GM12873 (cell line): ENCODE data around the gene PRKG1.

Experiments used
- TF ChIP-seq, protein P1 (sequence below): IDR thresholded peaks from 2 replicates; pipeline ENCODE4 v1.5.1; 2012; ENCODE audit warnings: low read depth, mild to moderate bottlenecking, moderate library complexity, low read length, control low read depth; ENCODE audit not compliant: insufficient read depth; ENCODE audit errors: missing control alignments

Gene PRKG1

DNA sequence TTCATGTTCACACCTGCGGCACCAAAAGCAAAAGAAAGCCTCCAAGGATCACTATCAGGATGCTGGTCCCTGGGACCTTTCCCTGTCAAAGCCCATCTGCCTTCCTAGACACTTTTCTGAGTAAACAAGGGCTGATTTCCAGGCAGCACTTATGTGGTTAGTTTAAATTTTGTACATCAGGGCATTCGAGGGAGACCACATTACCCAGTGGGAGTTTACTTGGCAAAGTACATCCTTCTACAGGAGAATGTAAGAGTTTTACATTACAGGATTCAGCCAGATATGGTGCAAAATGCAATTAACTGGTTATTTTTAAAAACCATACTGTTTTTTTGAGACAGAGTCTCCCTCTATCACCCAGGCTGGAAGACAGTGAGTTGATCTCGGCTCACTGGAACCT, 493.0 kb downstream of the PRKG1 start:
- TF ChIP-seq, protein P1, sequence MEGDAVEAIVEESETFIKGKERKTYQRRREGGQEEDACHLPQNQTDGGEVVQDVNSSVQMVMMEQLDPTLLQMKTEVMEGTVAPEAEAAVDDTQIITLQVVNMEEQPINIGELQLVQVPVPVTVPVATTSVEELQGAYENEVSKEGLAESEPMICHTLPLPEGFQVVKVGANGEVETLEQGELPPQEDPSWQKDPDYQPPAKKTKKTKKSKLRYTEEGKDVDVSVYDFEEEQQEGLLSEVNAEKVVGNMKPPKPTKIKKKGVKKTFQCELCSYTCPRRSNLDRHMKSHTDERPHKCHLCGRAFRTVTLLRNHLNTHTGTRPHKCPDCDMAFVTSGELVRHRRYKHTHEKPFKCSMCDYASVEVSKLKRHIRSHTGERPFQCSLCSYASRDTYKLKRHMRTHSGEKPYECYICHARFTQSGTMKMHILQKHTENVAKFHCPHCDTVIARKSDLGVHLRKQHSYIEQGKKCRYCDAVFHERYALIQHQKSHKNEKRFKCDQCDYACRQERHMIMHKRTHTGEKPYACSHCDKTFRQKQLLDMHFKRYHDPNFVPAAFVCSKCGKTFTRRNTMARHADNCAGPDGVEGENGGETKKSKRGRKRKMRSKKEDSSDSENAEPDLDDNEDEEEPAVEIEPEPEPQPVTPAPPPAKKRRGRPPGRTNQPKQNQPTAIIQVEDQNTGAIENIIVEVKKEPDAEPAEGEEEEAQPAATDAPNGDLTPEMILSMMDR = no peak

DNA sequence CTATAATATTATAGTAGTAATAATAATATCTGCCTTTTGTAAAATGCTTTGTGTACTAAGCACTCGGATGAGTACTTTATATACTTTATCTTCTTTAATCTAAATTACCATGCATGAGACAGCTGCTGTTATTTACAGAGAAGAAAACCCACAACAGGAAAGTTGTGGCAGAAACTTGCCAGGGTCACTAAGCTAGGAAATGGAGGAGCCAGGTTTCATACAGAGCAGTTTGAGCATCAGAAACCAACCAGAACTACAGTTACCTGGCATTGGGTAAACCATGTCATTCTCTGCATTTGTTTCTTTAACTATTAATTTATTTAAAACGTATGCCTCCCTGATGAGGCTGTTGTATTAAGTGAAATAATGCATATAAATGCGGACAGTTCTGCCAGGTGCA, 495.2 kb downstream of the PRKG1 start:
- TF ChIP-seq, protein P1 = no peak

DNA sequence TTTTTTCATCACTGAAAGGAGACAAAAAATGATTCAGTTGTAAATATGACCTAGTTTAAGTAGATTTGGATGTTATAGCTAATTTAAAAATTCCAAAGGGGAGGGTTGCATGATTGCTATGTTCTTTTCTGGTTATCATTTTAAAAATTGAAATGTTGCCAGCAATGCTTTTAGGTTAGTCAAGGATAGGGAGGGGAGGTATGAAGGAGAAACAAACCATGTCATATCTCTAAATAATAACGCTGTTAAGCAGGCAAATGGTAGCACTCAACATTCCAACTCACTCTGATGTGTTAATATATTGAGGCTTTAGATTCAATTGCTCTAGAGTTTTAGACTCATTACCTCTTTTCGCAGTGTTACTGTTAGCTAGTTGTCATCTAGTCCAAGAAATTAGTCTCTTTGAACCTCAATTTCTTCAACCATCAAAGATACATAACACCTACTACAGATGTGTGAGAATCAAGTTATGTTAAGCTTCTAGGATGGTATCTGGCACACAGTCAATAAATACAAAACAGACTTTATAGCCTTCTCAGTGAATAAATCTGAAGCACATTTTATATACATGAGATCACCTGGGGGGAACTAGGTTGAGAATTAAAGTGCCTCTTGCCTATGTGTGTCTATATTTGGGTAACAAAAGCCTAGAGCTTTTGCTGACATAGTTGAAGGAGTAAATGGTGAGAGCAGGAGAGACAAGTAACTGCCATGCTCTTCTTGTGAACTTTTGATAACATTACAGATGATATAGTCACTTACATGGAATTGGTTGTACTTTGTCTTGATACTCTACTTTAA, 500.2 kb downstream of the PRKG1 start:
- TF ChIP-seq, protein P1 = no peak

DNA sequence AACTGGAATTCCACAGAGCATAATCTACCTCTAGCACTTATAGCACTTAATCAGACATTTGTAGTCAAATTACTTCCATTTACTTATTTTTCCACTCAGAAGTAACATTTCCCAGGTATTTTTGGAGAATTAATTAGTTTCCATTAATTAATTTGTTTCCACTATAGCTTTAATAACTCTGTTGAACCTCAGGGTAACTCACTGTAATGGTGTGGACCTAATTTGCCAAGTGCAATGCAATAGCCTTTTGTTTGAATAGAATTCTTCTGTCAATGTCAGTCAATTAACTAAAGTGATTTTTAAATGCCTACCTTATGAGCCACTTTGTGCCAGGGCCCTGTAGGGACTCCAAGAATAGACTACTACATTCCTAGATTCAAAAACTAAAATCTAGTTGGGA, 509.7 kb downstream of the PRKG1 start:
- TF ChIP-seq, protein P1 = no peak

DNA sequence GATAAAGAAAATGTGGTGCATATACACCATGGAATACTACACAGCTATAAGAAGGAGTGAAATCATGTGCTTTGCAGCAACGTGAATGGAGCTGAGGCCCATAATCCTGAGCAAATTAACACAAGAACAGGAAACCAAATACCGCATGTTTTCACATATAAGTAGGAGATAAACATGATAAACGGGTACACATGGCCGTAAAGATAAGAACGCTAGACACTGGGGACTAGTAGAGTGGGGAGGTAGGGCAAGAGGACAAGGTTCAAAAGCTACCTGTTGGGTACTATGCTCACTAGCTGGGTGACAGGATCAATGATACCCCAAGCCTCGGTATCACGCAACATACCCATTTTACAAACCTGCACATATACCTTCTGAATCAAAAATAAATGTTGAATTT, 511.5 kb downstream of the PRKG1 start:
- TF ChIP-seq, protein P1 = no peak

GRCh38 chr10:51588984-51589383, 514.7 kb downstream of the PRKG1 start:
- TF ChIP-seq, protein P1 = no peak

- TF ChIP-seq, protein P1 = no peak
Measured at GRCh38 chr10:51590818-51591217, 516.5 kb downstream of the PRKG1 start.
